DMS53 treated with DMSO at 0.1 percent for 48 hours (cell line): ENCODE data around the gene C16orf95.

ENCODE experiments used
- DNase-seq: peaks from one replicate; lab custom pipeline; 2025; ENCODE audit not compliant: unreplicated experiment; lab: John Stamatoyannopoulos, UW

C16orf95 gene

DNA sequence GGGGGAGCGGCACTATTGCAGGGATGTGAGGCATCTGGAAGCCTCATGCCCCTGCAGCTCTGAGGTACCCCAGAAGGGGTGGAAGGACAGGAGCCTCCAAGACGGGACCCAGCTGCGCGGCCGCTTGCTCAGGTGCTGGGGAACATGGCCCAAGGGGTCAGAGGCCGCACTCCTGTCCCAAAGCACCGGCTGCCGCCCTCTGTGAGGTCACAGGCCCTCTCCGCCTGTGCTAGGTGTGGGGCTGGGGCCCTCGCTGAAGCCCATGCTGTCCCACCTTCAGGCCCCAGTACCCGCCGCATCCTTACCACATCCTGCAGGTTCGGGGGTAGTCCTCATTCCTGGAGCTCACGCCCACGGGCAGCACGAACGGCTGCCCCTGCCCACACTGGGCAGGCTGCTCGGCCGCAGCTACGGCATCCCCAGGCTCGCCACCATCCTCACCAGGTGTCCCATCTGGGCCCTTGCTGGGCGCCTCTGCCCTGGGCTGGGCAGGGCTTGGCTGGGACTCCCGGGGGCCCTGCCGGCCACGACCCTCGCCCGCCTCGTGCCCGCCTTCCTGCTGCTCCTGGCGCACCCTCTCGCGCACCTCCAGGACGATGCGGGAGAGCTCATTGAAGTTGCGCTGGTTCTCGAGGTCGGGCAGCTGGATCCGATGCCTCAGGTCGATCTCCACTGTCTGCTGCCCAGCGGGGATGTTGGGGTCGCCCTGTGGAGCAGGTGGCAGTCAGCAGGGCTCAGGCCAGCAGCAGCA is 16.6 kb upstream of the C16orf95 start:
- DNase-seq: no peak

DNA sequence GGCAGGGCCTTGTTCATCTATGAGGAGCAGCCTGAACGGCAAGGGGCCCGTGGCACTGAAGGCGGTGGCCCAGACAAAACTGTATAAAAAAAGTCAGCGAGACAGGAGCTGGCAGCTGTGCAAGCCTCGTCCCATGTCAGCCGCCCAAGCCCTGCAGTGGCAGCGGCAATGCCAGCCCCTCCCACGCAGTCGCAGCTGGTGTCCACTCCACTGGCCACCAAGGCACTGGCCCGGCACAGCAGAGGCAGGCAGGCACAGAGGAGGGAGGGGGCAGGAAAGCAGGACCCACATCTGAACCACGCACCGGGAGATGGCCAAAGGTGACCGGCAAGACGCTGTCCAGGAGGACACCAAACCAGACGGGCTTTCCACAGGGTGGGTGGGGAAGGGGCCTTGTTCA is 15.9 kb upstream of the C16orf95 start:
- DNase-seq: no peak

DNA sequence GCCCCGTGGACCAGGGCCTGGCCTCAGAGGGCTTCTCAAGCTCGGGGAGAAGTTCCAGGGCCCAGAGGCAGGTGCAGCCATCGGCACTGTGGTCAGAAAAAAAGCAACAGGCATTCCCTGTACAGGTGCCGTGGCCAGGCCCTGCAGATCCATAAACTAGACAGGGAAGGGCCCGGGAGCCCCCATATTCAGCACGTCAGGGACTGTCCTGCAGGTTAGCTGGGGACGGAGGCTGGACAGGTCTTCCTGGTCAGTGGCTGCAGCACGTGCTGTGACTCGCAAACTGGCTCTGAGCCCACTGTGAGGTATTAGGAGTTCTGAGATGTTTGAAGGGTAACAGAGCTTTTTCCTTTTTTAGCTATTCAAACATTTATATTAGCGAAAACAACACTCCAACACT is 15.0 kb upstream of the C16orf95 start:
- no peak for DNase-seq

DNA sequence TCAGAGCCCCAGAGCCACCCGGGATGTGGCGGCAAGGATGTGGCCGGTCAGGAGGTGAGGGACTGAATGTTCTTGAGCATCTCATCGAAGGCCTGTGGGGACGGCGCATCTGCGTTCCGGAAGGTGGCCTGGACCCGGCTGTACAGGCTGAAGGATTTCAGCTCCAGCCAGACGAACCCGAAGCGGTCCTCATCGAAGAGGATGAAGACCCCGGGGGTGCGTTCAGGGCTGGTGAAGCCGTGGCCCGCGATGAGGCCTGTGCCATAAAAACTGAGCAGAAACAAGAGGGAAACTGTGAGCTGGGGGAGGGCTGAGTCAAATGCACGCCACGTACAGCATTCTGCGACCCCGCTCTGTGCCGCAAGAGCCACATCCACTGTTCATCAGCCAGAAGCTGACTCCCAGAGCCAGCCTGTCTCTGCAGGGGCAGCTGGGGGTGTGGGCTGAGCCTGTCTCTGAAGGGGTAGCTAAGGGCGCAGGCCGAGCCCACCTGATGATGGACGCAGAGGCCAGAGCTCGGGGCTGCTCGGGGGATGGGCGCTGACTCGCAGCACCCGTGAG is 14.1 kb upstream of the C16orf95 start:
- DNase-seq: no peak

DNA sequence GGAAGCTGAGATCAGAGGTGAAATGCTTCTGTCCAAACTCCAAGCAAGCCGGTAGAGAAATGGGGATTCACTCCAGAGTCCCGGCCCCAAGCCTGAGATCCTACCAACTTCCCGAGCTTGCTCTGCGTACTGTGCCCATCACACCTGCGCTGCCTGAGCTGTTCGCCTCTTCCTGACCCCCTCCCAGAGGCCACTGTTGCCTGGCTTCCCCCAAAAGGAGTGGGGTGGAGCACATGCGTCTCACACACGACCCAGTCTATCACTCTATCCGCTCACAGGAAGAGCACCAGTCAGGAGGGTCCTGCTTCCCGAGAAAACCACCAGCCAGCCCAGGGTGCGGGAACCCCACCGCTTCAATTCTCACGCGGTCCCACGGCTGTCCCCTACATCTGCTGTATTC is 13.5 kb upstream of the C16orf95 start:
- no peak for DNase-seq

DNA sequence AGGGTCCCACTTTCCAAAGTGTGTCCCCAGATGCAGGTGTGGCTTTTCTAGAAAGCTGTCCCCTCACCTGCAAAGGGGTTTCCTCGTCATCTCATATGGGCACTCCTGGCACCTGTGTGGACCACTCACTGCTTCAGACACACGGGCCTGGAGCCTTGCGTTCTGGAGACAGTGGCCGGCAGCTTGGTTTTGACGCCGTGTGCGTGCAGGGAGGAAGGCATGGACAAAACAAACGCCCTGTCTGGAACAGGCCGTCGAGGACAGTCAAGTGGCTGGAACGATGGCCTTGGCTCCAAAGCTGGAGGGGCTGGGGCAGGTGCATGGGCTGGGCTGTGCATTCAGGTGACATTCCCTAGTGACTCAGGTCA is 13.0 kb upstream of the C16orf95 start:
- DNase-seq: no peak

DNA sequence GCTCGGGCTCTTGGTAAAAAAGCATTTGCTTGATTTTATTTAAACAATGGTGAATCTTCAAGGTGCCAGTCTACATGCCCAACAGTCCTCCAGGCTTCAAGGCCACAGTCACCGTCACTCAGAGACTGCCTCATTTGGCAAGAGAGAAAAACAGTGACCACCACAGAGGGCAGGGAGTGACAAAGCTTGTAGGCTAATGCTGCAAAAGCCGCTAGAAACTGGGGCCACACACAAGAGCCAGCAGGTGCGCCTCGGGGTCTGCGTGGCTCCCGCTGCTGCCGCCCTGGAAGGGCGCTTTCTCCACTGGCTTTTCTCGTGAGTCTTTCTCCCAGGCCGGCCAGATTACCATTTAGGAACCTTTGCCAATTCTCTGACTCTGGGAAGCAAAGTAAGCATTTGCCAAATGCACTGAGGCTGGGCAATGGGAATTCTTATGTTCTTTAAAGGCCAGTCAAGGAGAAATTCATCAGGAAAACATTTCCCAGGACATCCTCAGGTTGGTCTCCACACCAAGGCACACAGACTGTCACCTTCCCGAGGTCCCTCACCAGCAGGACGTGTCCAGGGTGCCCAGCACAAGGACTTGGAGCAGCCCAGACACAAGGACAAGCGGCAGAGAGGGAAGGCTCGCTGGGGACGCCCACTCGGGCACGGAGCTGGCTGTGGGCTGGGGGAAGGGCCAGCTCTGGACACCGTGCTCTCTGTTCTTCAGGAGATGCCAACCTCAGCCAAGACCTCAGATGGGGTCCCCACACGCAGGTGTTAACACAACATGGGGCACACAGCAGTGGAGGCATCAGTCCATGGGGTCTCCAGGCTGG is 12.5 kb upstream of the C16orf95 start:
- no peak for DNase-seq

DNA sequence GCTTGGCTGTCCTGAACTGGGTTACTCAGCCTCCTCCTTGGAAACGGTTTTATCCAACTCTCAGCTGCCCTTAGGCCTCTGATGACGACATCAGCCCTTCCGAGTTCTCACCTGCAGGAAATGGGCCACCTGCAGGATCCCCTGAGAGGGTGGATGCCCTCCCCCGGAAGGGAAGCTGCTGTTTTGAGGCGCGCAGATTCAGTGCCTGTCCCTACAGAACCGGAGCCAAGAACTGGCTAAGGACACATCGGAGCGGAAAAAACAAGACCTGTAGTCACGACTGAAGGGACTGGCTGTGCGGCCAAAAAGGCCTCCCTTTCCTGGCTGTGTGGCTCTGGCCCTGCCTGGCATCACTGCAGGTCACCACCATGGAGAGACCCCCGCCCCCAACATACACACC is 11.7 kb upstream of the C16orf95 start:
- DNase-seq: no peak

DNA sequence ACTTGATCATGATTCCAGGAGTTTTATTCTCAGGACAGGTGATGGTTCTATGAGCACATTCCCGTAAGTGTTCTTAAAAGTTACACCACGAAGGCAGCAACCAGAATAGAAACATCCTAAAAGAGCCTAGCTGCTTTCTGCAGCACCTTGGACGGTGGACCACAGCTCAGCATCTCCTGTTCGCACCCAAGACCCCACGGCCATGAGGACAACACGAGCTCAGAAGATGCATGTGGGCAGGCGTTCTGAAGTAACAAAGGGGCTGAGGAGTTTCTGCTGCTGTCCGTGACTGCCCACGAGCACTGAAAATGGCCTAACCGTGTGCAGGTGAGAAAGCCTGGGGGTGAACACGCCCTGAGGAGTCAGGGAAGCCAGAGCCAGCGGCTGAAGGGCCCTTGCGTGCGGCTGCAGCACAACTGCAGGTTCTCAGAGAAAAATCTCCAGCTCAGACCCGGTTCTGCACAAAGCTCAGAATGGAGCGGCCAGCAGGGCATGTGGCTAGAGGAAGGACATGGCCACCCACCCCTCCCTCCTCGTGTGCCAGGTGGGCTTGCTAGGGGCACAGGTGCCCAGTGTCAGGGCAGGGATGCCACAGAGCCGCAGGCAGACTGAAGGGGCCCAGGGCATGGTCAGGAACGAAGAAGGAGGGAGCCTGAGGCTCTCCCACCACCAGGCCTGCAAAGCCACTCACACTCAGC is 10.8 kb upstream of the C16orf95 start:
- no peak for DNase-seq

DNA sequence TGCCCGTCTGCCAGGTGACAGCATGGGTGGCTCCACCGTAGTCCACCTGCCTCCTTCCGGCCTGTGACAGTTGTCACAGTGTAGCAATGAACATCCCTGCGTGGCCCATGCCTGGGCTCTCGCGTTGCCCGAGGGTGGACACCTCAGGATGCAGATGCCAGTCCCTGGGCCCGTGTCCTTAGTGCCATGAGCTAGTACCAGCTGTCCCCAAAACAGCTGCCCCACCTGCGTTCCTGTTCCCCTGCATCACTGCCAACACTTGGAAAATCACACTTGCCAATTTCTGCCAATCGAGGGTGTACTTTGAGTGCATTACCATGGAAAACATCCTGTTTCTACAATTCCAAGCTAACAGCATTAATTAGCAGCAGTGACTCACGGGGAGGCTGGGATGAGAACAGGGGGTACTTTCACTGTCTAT is 9.0 kb upstream of the C16orf95 start:
- no peak for DNase-seq

DNA sequence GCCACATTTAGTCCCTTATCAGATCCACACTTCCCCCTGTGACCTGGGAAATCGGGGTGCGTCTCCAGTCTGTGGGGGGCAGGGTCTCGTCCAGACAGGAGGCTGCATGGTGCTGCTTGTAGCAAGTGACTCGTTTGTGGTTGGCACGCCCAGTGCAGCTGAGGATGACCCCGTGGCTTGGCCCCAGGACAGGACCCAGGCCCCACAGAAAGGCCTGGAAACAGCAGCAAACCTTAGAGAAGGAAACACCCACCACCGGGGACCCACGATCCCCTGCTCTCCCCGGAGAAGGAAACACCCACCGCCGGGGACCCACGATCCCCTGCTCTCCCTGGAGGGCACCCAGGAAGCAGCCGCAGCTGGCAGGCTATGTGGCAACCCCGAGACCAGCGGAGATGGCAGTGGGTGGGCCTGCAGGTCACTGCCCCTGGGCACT is 8.2 kb upstream of the C16orf95 start:
- no peak for DNase-seq

DNA sequence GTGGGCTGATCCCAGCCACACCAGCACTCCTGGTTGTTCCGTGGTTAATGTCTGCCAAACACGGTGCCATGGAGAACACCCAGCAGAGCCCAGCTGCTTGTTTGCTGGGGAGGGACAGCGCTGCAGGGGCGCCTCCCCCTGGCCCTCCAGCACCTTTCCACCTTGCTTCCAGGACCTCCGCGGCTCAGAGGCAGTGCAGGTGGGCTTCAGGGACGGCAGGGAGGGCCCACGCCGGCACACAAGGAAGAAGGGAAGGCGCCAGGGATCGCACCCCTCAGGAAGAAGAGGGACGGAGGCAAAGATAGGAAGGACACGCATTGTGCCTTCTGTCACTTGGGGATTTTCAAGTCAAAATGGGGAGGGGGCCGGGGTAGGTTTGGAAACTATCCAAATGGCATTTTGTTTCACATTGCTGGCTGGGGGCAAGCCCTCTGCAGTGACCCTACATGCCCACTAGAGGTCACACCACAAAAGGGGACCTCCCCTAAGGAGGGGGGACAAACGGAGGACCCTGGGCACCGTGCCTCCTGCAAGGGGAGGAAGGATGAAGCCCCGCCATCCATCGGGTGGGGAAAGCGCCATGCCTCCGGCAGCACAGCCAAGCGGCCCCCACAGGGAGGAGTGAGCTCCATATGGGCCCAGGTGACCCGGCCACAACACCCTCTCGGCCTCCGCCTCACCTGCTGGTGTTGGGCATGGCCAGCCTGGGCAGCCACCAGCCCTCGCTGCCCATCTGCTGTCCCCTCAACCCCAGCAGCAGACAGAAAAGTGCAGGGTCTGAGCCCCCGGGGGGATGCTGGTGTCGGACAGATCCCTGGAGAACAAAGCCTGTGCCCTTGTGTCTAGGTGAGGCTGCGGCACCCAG is 7.5 kb upstream of the C16orf95 start:
- DNase-seq: no peak

DNA sequence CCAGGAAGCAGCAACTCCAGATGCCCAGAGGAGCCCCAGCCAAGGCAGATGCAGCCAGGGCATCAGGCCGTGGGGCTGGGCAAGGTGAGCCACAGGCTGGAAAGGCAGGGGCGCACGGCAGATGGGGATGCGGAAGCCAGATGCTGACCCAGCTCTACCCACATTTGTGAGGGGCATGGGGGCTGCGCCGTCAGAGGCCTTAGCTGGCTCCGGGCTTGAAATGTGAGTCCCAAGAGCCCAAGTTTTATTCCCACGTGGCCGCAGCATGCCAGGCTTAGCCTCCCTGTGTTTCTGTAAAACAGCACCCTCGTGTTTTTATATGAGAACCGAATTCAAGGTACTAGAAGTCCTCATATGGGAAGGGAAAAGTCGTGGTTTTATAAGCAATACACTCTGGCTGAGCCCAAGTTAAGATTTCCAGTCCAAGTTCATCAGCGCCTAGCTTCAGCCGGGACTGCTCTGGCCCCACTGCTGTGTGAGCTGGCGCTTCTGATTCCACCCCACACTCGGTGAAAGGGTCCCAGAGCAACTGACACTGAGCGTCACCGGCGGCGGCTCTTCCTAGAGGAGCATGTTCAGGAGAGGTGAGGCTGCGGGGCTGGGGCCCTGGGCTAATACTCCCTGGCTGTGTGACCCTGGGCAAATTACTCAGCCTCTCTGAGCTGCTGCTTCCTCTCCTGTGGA is 6.7 kb upstream of the C16orf95 start:
- DNase-seq: no peak

DNA sequence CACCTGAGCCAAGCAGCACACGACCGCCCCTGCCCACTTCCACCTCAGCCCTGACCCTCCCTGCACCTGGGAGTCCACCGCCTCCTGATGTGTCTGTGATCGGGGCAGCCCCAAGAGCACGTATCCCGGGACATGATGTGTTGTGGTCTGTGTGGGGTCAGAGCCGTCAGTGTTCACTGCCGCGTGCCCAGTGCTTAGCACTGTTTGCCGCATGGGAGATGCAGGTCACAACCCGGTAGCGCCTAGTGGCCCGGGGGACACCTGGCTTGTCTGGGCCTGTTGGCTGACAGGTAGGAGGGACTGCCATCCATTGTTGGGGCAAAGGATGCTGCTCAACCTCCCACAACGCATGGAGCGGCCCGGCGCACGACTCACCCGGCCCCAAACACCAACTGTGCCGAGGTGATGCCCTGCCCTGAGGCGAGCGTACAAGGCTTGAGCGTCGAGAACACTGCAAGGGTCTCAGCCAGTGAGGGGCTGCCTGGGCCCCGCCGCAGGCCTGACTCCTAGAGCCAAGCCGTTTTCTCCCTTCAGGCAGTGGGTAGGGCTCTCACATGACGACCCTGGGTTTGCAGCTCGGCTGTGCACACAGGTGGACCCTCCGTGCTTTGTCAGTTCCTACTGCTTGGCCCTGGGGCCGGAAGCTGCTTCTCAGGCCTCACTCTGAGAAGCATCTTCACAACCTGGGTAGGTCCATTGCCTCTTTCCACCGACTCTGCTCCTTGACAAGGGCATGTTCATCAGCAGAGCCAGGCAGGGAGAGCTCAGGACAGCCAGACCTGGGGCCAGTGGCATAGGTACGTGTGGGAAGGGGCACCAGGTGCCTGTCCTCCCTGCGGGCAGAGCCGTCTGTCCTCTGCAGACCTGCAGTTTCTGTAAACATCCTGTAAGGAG is 5.9 kb upstream of the C16orf95 start:
- DNase-seq: no peak

DNA sequence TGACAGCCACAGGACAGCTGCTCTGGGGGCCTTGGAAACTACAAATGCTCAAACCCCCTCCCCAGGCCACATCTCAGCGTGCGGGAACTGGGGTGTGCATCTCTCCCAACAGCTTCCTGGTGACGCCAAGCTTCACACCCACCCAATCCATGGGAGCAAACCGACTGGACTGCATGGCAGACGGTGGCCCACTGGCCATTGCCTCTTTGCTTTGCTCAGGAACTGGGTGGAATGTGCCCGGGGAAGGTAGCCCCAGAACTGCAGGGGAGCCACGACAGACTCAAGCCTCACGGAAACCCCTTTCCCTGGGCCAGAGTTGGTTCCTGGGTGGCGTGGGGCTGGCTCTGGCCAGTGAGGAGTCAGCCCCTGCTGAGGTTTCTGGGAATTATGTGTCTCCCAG is 5.2 kb upstream of the C16orf95 start:
- no peak for DNase-seq

DNA sequence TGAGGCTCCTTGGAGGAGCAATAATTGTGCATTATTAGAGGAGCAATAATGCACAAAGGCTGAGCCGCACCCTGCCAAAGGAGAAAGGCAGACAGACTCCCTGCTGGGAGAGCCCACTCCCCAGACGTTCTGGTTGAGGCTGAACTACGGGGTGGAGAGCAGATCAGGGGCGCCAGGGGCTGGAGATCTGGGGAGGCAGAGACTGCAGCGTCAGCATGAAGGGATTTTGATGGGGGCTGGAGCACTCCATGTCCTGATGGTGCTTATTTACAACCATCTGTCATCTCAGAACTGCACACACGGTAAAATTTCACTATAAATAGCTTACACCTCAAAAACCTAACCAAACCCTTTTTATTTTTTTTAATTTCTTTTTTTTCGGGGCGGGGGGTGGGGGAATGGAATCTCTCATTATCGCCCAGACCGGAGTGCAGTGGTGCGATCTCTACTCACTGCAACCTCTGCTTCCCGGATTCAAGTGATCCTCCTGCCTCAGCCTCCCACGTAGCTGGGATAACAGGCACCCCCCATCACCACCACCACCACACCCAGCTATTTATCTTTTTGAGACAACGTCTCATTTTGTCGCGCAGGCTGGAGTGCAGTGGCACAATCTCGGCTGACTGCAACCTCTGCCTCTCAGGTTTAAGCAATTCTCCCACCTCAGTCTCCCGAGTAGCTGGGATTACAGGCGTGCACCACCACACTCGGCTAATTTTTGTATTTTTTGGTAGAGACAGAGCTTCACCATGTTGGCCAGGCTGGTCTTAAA is 4.3 kb upstream of the C16orf95 start:
- no peak for DNase-seq

DNA sequence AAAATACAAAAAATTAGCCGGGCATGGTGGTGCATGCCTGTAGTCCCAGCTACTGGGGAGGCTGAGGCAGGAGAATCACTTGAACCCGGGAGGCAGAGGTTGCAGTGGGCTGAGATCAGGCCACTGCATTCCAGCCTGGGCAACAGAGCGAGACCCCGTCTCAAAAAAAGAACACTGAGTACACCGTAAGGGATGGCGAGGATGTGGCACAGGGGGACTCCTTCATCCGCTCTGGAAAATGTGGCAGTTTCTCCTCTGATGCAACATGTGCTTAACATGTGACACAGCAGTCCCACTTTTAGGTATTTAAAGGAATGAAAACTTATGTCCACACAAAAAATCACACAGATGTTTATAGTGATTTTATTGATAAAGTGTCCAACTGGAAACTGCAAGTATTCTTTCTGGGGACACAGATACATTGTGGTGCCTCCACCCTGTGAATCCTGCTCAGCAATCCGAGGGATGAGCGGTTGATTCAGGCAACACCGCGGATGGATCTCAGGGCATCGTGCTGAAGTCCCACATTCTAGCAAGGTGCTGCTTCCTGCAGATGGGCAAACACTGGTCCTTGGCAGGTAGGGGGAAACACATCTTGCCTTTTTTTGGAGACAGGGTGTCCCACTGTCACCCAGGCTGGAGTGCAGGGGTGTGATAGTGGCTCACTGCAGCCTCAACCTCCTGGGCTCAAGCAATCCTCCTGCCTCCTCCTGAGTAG is 3.5 kb upstream of the C16orf95 start:
- no peak for DNase-seq
